Activated B cell treated with CpG ODN at 0.5 μM for 24 hours (primary cell): ENCODE results near the gene BHLHE23. TPM values are rescaled to one million over a fixed set of nuclear protein-coding genes. Genes with fewer than 3 reads are reported as not detected.

Source experiments
- ATAC-seq: fragments of 200-7000 bp; cut with Tn5 transposase; one replicate; pipeline ENCODE4 v1.10.0; 2021; ENCODE audit warnings: low read depth, mild to moderate bottlenecking, moderate library complexity
- CTCF ChIA-PET: fragments of 350-600 bp; sonication (Branson Sonifier 250); formaldehyde crosslinking; loops from one replicate; lab custom pipeline; 2021; ENCODE audit warnings: antibody characterized with exemption; lab: Charles Lee
- POLR2A ChIA-PET: fragments of 350-600 bp; sonication (Branson Sonifier 250); formaldehyde crosslinking; loops from one replicate; lab custom pipeline; 2021; ENCODE audit warnings: antibody characterized with exemption; lab: Charles Lee
- DNase-seq: peaks from one replicate; pipeline ENCODE4 v3.0.0; 2022
- H3K27ac Mint-ChIP-seq: one replicate; pipeline ENCODE4 v1.8.0; 2020; ENCODE audit warnings: mixed read lengths
- H3K27me3 Mint-ChIP-seq: one replicate; pipeline ENCODE4 v1.8.0; 2021; ENCODE audit warnings: mixed read lengths
- H3K36me3 Mint-ChIP-seq: one replicate; pipeline ENCODE4 v1.8.0; 2021; ENCODE audit warnings: low read depth, mixed read lengths
- H3K4me1 Mint-ChIP-seq: one replicate; pipeline ENCODE4 v1.8.0; 2021; ENCODE audit warnings: mixed read lengths
- H3K4me3 Mint-ChIP-seq: one replicate; pipeline ENCODE4 v1.8.0; 2020; ENCODE audit warnings: mild to moderate bottlenecking, mixed read lengths
- H3K9me3 Mint-ChIP-seq: one replicate; pipeline ENCODE4 v1.8.0; 2020; ENCODE audit warnings: mixed read lengths
- CTCF ChIP-seq: fragments of 200-600 bp; IDR thresholded peaks from one replicate; pipeline ENCODE4 v1.8.0; 2022; ENCODE audit warnings: antibody characterized with exemption, mild to moderate bottlenecking
- intact Hi-C: fragments of 100-400 bp; cut with micrococcal nuclease; formaldehyde crosslinking; loops from one replicate; pipeline ENCODE4 v1.15.1; 2024
- total RNA-seq: library from RNA; stranded (reverse); gene quantifications from 2 replicates; pipeline ENCODE4 v1.2.3, GENCODE V29; 2022

BHLHE23 gene
- total RNA-seq, 1 donor from 2014 or later, result not detected

DNA sequence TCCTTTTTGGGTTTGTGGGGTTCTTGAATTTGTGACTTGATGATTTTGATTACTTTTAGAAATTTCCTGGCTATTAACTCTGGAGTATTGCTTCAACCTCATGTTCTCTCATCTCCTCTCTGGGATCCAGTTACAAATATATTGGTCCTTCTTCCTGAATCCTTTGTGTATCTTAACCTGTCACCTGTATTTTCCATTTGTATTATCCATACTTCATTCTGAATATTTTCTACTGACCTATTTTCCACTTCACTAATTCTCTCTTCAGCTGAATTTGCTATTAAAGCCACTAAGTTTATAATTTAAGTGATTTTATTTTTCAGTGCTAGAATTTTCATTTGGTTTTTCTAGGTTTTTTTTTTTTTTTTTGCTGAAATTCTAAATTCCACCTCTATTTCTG, 6.4 kb upstream of the BHLHE23 start:
- CTCF ChIA-PET, result no interaction called here
- peaks cover 59% of the 10 kb centered on the region for H3K27me3 Mint-ChIP-seq

GRCh38 chr20:63011798-63012197, 5.0 kb upstream of the BHLHE23 start:
- Mint-ChIP-seq H3K36me3 (peaks cover 2% of the 10 kb centered on the region), H3K9me3 (peaks cover 10% of the 10 kb centered on the region), H3K4me1 (peaks cover 24% of the 10 kb centered on the region), H3K27ac (no peak overlapping the region), H3K27me3 (peaks cover 58% of the 10 kb centered on the region), H3K4me3 (no peak overlapping the region)
- ATAC-seq (no peak), DNase-seq (no peak)
- ChIA-PET CTCF (interaction anchor here (2.7 kb wide), 1 partner anchor 41 kb away, joined by 6 read pairs; no protein-coding TSS in a partner anchor), POLR2A (no interaction called here)
- intact Hi-C loops, result loop anchor here (10.0 kb wide), 1 partner anchor 57 kb away; the partner anchor contains the start of gene SLC17A9
- no peak for TF ChIP-seq CTCF

More for the DNA sequence above, 6.4 kb upstream of the BHLHE23 start:
- H3K9me3 Mint-ChIP-seq, result peaks cover 10% of the 10 kb centered on the region
- H3K27ac Mint-ChIP-seq, result no peak overlapping the region
- intact Hi-C loops, result loop anchor here (10.0 kb wide), 1 partner anchor 58 kb away; the partner anchor contains the start of gene SLC17A9
- DNase-seq, result no peak
- TF ChIP-seq CTCF, result no peak
- ATAC-seq, result no peak
- peaks cover 20% of the 10 kb centered on the region for H3K4me1 Mint-ChIP-seq
- H3K36me3 Mint-ChIP-seq, result peaks cover 2% of the 10 kb centered on the region
- no peak overlapping the region for H3K4me3 Mint-ChIP-seq
- POLR2A ChIA-PET, result no interaction called here

- H3K4me3 Mint-ChIP-seq, result peak overlapping the region; percentile 69
- H3K36me3 Mint-ChIP-seq, result peaks cover 2% of the 10 kb centered on the region
- CTCF ChIA-PET, result interaction anchor here (1.0 to 2.7 kb wide), 6 partner anchors 31 to 187 kb away, joined by 3 to 24 read pairs (median 7); no protein-coding TSS in a partner anchor
- TF ChIP-seq CTCF, result no peak
- POLR2A ChIA-PET, result interaction anchor here (0.6 to 0.8 kb wide), 3 partner anchors 61 to 944 kb away, joined by 3 to 4 read pairs (median 3); no protein-coding TSS in a partner anchor
- H3K27me3 Mint-ChIP-seq, result peaks cover 47% of the 10 kb centered on the region
- H3K4me1 Mint-ChIP-seq, result peaks cover 24% of the 10 kb centered on the region
- H3K9me3 Mint-ChIP-seq, result peaks cover 10% of the 10 kb centered on the region
- peak overlapping the region; percentile 7 for H3K27ac Mint-ChIP-seq
- intact Hi-C loops, result loop anchor here (1.0 to 10.0 kb wide), 7 partner anchors 33 to 708 kb away; partner anchors contain the start of genes ADRM1 and SLC17A9
- peak; percentile 28 for ATAC-seq
- no peak for DNase-seq
Observed at GRCh38 chr20:63009988-63010769, 3.4 kb upstream of the BHLHE23 start.

DNA sequence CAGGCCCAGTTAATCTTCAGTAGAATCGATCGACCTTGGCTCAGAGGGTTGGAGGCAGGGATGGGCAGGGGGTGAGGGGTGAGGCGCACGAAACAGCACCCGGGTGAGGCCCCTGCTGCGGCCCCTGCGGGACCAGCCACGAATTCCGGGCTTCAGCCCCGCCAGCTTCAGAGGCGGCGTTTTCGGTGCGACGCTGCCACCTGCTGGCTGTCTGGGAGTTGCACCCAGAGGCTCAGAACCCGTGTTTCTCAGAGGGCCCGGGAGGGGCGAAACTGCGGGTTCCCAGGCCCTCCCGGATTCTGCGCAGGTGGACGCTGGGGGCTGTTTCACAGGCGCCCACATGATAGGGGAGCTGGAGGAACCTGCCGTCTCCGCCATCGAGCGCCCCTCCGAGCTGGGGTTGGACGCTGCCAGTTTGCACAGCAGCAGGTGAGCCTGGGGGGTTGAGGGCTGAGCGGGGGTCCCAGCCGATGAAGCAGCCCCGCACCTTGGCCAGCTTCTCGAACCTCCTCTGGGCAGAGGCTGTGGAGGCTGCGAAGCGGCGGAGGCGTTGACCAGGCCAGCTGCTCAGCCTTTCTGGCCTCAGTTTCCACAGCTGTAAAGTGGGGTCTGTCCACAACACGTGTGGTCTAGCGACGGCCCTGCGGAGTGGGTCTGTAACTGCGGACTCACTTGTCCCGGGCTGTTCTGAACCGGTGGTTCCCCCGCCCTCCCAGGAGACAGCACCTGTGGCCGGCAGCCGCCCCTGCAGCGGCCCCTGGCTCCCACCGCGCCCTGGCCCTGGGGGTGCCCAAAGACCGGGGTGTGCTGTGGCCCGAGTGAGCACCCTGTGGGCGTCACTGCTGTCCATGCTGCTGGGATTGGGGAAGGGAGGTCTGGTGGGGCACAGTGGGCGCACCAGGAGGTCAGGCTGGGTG, 2.5 kb upstream of the BHLHE23 start:
- ChIA-PET CTCF (interaction anchor here (0.7 to 2.2 kb wide), 14 partner anchors 30 to 186 kb away, joined by 3 to 24 read pairs (median 5); no protein-coding TSS in a partner anchor), POLR2A (interaction anchor here (0.7 to 1.6 kb wide), 3 partner anchors 32 to 37 kb away, joined by 3 to 7 read pairs (median 6); no protein-coding TSS in a partner anchor)
- DNase-seq, result peak; percentile 86
- peak; percentile 86 for ATAC-seq
- intact Hi-C loops, result loop anchor here (1.0 to 5.0 kb wide), 6 partner anchors 32 to 707 kb away; partner anchors contain the start of gene ADRM1
- Mint-ChIP-seq H3K4me1 (peaks cover 26% of the 10 kb centered on the region), H3K27ac (no peak overlapping the region), H3K4me3 (peak overlapping the region; percentile 46), H3K36me3 (peaks cover 2% of the 10 kb centered on the region), H3K27me3 (peaks cover 43% of the 10 kb centered on the region), H3K9me3 (peaks cover 10% of the 10 kb centered on the region)
- no peak for TF ChIP-seq CTCF
